CD4-positive, alpha-beta memory T cell (primary cell): ENCODE measurements around the gene ZNF76. TPM values are rescaled to one million over a fixed set of nuclear protein-coding genes. Genes with fewer than 3 reads are reported as not detected.
"Not testable (repeated sequence)": the region's sequence is repeated elsewhere in the genome, so short reads cannot be mapped to it uniquely, and the experiment has no call there.

Experiments
- CTCF ChIA-PET: fragments of 350-600 bp; sonication (Branson Sonifier 250); formaldehyde crosslinking; loops from one replicate; lab custom pipeline; 2021; ENCODE audit warnings: inconsistent platforms; ENCODE audit not compliant: partially characterized antibody; lab: Charles Lee
- POLR2A ChIA-PET: fragments of 350-600 bp; sonication (Branson Sonifier 250); formaldehyde crosslinking; loops from one replicate; lab custom pipeline; 2021; ENCODE audit not compliant: partially characterized antibody; lab: Charles Lee
- DNase-seq, 5 donors: peaks; one replicate each; pipeline versions ENCODE4 v3.0.0 to v3.0.0-alpha.2; 2020 to 2022; ENCODE audit warnings: mixed read lengths in 1 of 5
- H3K27ac ChIP-seq: one replicate; pipeline ENCODE4 v1.7.0; 2013; ENCODE audit warnings: low read depth, low read length
- H3K27me3 ChIP-seq: 2 replicates; pipeline ENCODE4 v1.7.0; 2013; ENCODE audit warnings: mild to moderate bottlenecking, low read length, moderate library complexity; ENCODE audit not compliant: insufficient read depth
- H3K36me3 ChIP-seq: 2 replicates; pipeline ENCODE4 v1.7.0; 2013; ENCODE audit warnings: mild to moderate bottlenecking, low read length, moderate library complexity; ENCODE audit not compliant: insufficient read depth
- H3K4me1 ChIP-seq: 2 replicates; pipeline ENCODE4 v1.7.0; 2013; ENCODE audit warnings: mild to moderate bottlenecking, low read length, moderate library complexity; ENCODE audit not compliant: insufficient read depth
- H3K4me3 ChIP-seq, 2 donors: one replicate each; pipeline ENCODE4 v1.7.0; 2013; ENCODE audit warnings: low read length in 2 of 2, mild to moderate bottlenecking in 1 of 2
- H3K9me3 ChIP-seq, 2 donors: one replicate each; pipeline ENCODE4 v1.7.0; 2013; ENCODE audit warnings: low read length in 2 of 2, control low read depth in 1 of 2; ENCODE audit not compliant: control insufficient read depth in 1 of 2
- H3K27ac Mint-ChIP-seq, 7 donors: one replicate each; pipeline ENCODE4 v1.8.0; 2020 to 2021; ENCODE audit warnings: mixed read lengths in 7 of 7, mild to moderate bottlenecking in 6 of 7, inconsistent platforms in 3 of 7, moderate library complexity in 3 of 7
- H3K27me3 Mint-ChIP-seq, 2 donors: one replicate each; pipeline ENCODE4 v1.8.0; 2020 to 2021; ENCODE audit warnings: mixed read lengths in 2 of 2
- H3K36me3 Mint-ChIP-seq, 2 donors: one replicate each; pipeline ENCODE4 v1.8.0; 2020 to 2021; ENCODE audit warnings: mixed read lengths in 2 of 2, inconsistent platforms in 1 of 2, mild to moderate bottlenecking in 1 of 2
- H3K4me1 Mint-ChIP-seq, 4 donors: one replicate each; pipeline ENCODE4 v1.8.0; 2020 to 2021; ENCODE audit warnings: mixed read lengths in 4 of 4, mild to moderate bottlenecking in 1 of 4
- H3K4me3 Mint-ChIP-seq, 8 donors: one replicate each; pipeline ENCODE4 v1.8.0; 2020 to 2021; ENCODE audit warnings: mixed read lengths in 8 of 8, mild to moderate bottlenecking in 7 of 8, moderate library complexity in 6 of 8, inconsistent platforms in 3 of 8
- H3K9me3 Mint-ChIP-seq, 8 donors: one replicate each; pipeline ENCODE4 v1.8.0; 2020 to 2021; ENCODE audit warnings: mixed read lengths in 8 of 8, mild to moderate bottlenecking in 5 of 8, inconsistent platforms in 3 of 8, moderate library complexity in 1 of 8
- intact Hi-C: fragments of 100-400 bp; cut with micrococcal nuclease; formaldehyde crosslinking; loops from one replicate; pipeline ENCODE4 v1.15.1; 2023
- polyA plus RNA-seq, 2 donors: library from polyadenylated mRNA; unstranded; fragments of 300-500 nt; fragmentation: Illumina TruSeq; gene quantifications; one replicate each; pipeline ENCODE4 v1.2.3, GENCODE V29; 2021
- total RNA-seq, 2 experiments: library from RNA; stranded (reverse); gene quantifications; one replicate each; pipeline ENCODE4 v1.2.3, GENCODE V29; 2021

The ZNF76 gene
- total and polyA plus RNA-seq, 4 experiments from 2014 or later: 26.3 to 106 (median 64.5) TPM

- no peaks in the 10 kb centered on the region for H3K27me3 ChIP-seq
- CTCF ChIA-PET: interaction anchor here (0.7 to 5.0 kb wide), 5 partner anchors 9 to 219 kb away, joined by 3 to 52 read pairs (median 4); partner anchors contain the start of gene PPARD
- H3K27me3 Mint-ChIP-seq: no peaks in the 10 kb centered on the region
- intact Hi-C loops: no loop called here
- POLR2A ChIA-PET: interaction anchor here (0.7 to 18.2 kb wide), 5 partner anchors 9 to 163 kb away, joined by 3 to 805 read pairs (median 3); partner anchors contain the start of genes PPARD and RPL10A
- H3K4me3 ChIP-seq: no peak overlapping the region
- peak in 3 of 5 donors; percentile 29 to 42 (median 41) for DNase-seq
- no peaks in the 10 kb centered on the region for H3K9me3 Mint-ChIP-seq
- peaks cover 50 to 60% of the 10 kb centered on the region in 2 donors for H3K36me3 Mint-ChIP-seq
- peaks cover 16% of the 10 kb centered on the region for H3K36me3 ChIP-seq
- peak overlapping the region; percentile 35 to 99 (median 68) for H3K27ac Mint-ChIP-seq
- no peaks in the 10 kb centered on the region for H3K9me3 ChIP-seq
- H3K4me1 Mint-ChIP-seq: peaks cover 53 to 92% (median 74%) of the 10 kb centered on the region in 4 donors
- peak overlapping the region; percentile 88 for H3K27ac ChIP-seq
- peak overlapping the region in 4 of 8 donors; percentile 39 to 57 (median 48) for H3K4me3 Mint-ChIP-seq
- peaks cover 91% of the 10 kb centered on the region for H3K4me1 ChIP-seq
These were observed 45.6 kb downstream of the ZNF76 start for GRCh38 chr6:35305117-35305516.

DNA sequence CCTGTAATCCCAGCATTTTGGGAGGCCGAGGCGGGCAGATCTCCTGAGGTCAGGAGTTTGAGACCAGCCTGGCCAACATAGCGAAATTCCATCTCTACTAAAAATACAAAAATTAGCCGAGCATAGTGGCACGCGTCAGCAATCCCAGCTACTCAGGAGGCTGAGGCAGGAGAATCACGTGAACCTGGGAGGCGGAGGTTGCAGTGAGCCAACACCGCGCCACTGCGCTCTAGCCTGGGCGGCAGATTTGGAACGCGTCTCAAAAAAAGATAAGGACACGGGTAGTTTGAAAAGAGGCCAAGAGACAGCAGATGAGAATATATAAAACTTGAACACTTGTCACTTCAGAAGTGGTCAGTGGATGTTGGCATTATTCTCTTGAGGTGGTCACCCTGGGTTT lies 47.6 kb downstream of the ZNF76 start:
- H3K9me3 Mint-ChIP-seq, intact Hi-C loops, H3K4me3 ChIP-seq, H3K9me3 ChIP-seq, DNase-seq, H3K27me3 Mint-ChIP-seq, H3K27ac ChIP-seq, H3K27me3 ChIP-seq: not testable (repeated sequence)
- H3K36me3 Mint-ChIP-seq: peaks cover 63% of the 10 kb centered on the region in 2 donors
- peak overlapping the region; percentile 63 to 98 (median 79) for H3K27ac Mint-ChIP-seq
- Histone ChIP-seq H3K4me1 (peaks cover 91% of the 10 kb centered on the region), H3K36me3 (peaks cover 20% of the 10 kb centered on the region)
- peak overlapping the region in 5 of 8 donors; percentile 17 to 55 (median 55) for H3K4me3 Mint-ChIP-seq
- H3K4me1 Mint-ChIP-seq: peaks cover 59 to 92% (median 76%) of the 10 kb centered on the region in 4 donors
- ChIA-PET CTCF (interaction anchor here (1.1 to 5.0 kb wide), 2 partner anchors 8 to 20 kb away, joined by 3 to 52 read pairs; no protein-coding TSS in a partner anchor), POLR2A (interaction anchor here (18.2 kb wide), 1 partner anchor 14 kb away, joined by 805 read pairs; no protein-coding TSS in a partner anchor)

DNA sequence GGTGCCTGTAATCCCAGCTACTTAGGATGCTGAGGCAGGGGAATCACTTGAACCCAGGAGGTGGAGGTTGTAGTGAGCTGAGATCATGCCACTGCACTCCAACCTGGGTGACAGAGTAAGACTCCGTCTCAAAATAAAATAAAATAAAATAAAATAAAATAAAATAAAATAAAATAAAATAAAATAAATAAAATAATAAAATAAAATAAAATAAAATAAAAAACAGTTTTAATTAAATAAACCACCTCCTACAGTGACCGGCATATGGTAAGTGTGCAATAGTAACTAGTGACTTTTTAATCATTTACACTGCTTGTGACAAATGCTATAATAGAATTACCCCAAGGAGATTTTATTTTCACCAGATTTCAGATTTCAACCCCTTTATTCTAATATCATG lies 49.0 kb downstream of the ZNF76 start:
- H3K9me3 ChIP-seq, H3K27ac ChIP-seq, intact Hi-C loops, DNase-seq, H3K4me3 ChIP-seq, H3K27me3 ChIP-seq, H3K27me3 Mint-ChIP-seq, H3K9me3 Mint-ChIP-seq: not testable (repeated sequence)
- Mint-ChIP-seq H3K36me3 (peaks cover 61 to 64% of the 10 kb centered on the region in 2 donors), H3K4me3 (peak overlapping the region in 7 of 8 donors; percentile 62 to 92 (median 86)), H3K4me1 (peaks cover 58 to 91% (median 77%) of the 10 kb centered on the region in 4 donors), H3K27ac (peak overlapping the region; percentile 96 to 99 (median 98))
- POLR2A ChIA-PET: interaction anchor here (18.2 to 26.7 kb wide), 2 partner anchors 5 to 12 kb away, joined by 805 read pairs; partner anchors contain the start of gene DEF6
- Histone ChIP-seq H3K36me3 (peaks cover 20% of the 10 kb centered on the region), H3K4me1 (peaks cover 91% of the 10 kb centered on the region)
- CTCF ChIA-PET: interaction anchor here (1.5 to 9.4 kb wide), 4 partner anchors 8 to 141 kb away, joined by 4 to 109 read pairs (median 32); partner anchors contain the start of gene DEF6

DNA sequence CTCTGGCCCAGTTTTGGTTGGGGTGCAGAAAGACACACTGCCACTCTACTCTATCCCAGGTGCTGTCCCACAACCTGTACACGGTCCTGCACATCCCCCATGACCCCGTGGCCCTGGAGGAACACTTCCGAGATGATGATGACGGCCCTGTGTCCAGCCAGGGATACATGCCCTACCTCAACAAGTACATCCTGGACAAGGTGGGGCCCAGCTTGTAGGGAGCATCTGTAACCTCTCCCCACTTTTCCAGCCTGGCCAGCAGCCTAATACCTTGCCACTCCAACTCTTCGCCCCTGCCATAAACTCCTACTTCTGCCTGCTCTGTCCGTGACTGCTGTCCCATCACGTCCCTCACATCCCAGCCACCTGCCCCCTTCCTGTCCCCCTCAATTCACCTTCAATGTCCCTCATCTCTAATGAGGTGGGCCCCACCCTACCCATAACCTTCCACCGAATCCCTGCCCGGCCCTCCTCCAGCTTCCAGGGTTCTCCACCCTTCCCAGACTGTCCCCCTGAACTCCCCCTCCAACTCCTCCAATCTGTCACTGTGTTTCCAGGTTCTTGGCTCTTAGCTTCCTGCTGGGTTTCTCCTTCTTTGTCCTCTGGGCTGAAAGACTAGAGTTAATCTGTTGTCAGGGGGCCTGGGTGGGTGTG lies 50.2 kb downstream of the ZNF76 start:
- no peaks in the 10 kb centered on the region for H3K27me3 ChIP-seq
- Mint-ChIP-seq H3K4me1 (peaks cover 58 to 90% (median 78%) of the 10 kb centered on the region in 4 donors), H3K4me3 (peak overlapping the region; percentile 75 to 92 (median 85)), H3K27ac (peak overlapping the region; percentile 96 to 99 (median 98)), H3K36me3 (peaks cover 64% of the 10 kb centered on the region in 2 donors), H3K27me3 (no peaks in the 10 kb centered on the region), H3K9me3 (no peaks in the 10 kb centered on the region)
- H3K27ac ChIP-seq: peak overlapping the region; percentile 78
- intact Hi-C loops: loop anchor here (2.0 kb wide), 1 partner anchor 17 kb away; no protein-coding TSS in a partner anchor
- H3K9me3 ChIP-seq: no peaks in the 10 kb centered on the region
- peaks cover 15% of the 10 kb centered on the region for H3K36me3 ChIP-seq
- ChIA-PET POLR2A (interaction anchor here (0.8 to 26.7 kb wide), 6 partner anchors 6 to 143 kb away, joined by 3 to 805 read pairs (median 6); partner anchors contain the start of genes DEF6 and PPARD), CTCF (interaction anchor here (1.1 to 9.4 kb wide), 6 partner anchors 9 to 158 kb away, joined by 3 to 109 read pairs (median 16); partner anchors contain the start of genes DEF6 and RPL10A)
- H3K4me1 ChIP-seq: peaks cover 91% of the 10 kb centered on the region
- peak overlapping the region; percentile 0 to 14 for H3K4me3 ChIP-seq
- DNase-seq: no peak

- CTCF ChIA-PET: interaction anchor here (1.1 to 9.4 kb wide), 7 partner anchors 8 to 158 kb away, joined by 3 to 109 read pairs (median 5); partner anchors contain the start of genes DEF6 and RPL10A
- Histone ChIP-seq H3K27me3 (no peaks in the 10 kb centered on the region), H3K4me3 (peak overlapping the region; percentile 0 to 50), H3K36me3 (peaks cover 15% of the 10 kb centered on the region), H3K4me1 (peaks cover 92% of the 10 kb centered on the region), H3K9me3 (no peaks in the 10 kb centered on the region), H3K27ac (peak overlapping the region; percentile 78)
- Mint-ChIP-seq H3K9me3 (no peaks in the 10 kb centered on the region), H3K27me3 (no peaks in the 10 kb centered on the region), H3K27ac (peak overlapping the region; percentile 96 to 99 (median 98)), H3K4me3 (peak overlapping the region; percentile 75 to 92 (median 85)), H3K36me3 (peaks cover 68 to 69% of the 10 kb centered on the region in 2 donors), H3K4me1 (peaks cover 60 to 91% (median 82%) of the 10 kb centered on the region in 4 donors)
- intact Hi-C loops: loop anchor here (2.0 kb wide), 1 partner anchor 16 kb away; no protein-coding TSS in a partner anchor
- peak in 1 of 5 donors; percentile 47 for DNase-seq
- POLR2A ChIA-PET: interaction anchor here (0.8 to 26.7 kb wide), 6 partner anchors 6 to 142 kb away, joined by 3 to 805 read pairs (median 6); partner anchors contain the start of genes DEF6 and PPARD
These were observed 50.8 kb downstream of the ZNF76 start for GRCh38 chr6:35310265-35310831.

DNA sequence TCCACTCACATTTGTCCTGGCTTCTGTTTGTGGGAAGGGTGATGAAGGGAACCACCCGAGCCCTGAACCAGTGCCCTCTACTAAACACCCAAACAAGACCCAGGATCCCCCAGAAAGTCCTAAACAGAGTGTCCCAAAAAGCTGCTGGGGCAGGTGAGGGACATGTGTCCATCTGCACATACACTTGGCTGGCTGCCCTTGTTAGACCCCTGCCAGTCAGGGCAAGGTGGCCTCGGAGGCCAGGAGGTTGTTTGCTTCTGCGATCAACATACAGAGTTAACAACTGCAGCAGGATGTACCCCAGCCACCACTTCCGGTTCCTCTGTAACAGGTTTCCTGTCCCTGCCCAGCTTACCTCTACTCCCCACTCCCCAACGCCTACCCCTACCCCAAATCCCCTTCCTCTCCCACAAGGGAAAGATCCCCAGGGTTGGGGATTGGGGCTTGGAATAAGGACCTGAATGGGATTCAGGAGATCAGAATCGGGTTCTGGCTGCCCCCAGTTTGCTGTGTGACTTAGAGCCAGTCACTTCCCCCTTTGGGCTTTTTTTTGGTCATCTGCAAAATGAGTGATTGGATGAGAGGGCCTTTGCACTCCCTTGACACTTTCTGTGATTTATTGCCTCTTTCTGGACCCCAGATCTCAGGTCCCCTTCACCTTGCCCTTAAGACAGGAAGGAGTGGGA lies 52.0 kb downstream of the ZNF76 start:
- peaks cover 18% of the 10 kb centered on the region for H3K36me3 ChIP-seq
- peaks cover 93% of the 10 kb centered on the region for H3K4me1 ChIP-seq
- ChIA-PET CTCF (interaction anchor here (0.9 to 9.4 kb wide), 8 partner anchors 9 to 138 kb away, joined by 3 to 109 read pairs (median 5); partner anchors contain the start of gene DEF6), POLR2A (interaction anchor here (0.6 to 26.7 kb wide), 10 partner anchors 8 to 421 kb away, joined by 3 to 805 read pairs (median 3); partner anchors contain the start of genes DEF6, PPARD and ZNF76)
- peak; percentile 50 to 77 (median 65) for DNase-seq
- peak overlapping the region; percentile 50 for H3K4me3 ChIP-seq
- H3K27ac ChIP-seq: peak overlapping the region; percentile 78
- Mint-ChIP-seq H3K27me3 (no peaks in the 10 kb centered on the region), H3K36me3 (peaks cover 73 to 76% of the 10 kb centered on the region in 2 donors), H3K27ac (peak overlapping the region; percentile 96 to 99 (median 98)), H3K4me3 (peak overlapping the region; percentile 83 to 92 (median 85)), H3K9me3 (no peaks in the 10 kb centered on the region), H3K4me1 (peaks cover 65 to 98% (median 87%) of the 10 kb centered on the region in 4 donors)
- intact Hi-C loops: loop anchor here (1.0 to 2.0 kb wide), 2 partner anchors 8 to 15 kb away; no protein-coding TSS in a partner anchor
- no peaks in the 10 kb centered on the region for H3K27me3 ChIP-seq
- no peaks in the 10 kb centered on the region for H3K9me3 ChIP-seq
